Measurements from ENCODE around the gene C11orf91. TPM values are rescaled to one million over a fixed set of nuclear protein-coding genes. Genes with fewer than 3 reads are reported as not detected.
"Not testable (repeated sequence)": the region's sequence is repeated elsewhere in the genome, so short reads cannot be mapped to it uniquely, and the experiment has no call there.

C11orf91 gene
- total RNA-seq, 1 donor from 2014 or later: 0.75 TPM

DNA sequence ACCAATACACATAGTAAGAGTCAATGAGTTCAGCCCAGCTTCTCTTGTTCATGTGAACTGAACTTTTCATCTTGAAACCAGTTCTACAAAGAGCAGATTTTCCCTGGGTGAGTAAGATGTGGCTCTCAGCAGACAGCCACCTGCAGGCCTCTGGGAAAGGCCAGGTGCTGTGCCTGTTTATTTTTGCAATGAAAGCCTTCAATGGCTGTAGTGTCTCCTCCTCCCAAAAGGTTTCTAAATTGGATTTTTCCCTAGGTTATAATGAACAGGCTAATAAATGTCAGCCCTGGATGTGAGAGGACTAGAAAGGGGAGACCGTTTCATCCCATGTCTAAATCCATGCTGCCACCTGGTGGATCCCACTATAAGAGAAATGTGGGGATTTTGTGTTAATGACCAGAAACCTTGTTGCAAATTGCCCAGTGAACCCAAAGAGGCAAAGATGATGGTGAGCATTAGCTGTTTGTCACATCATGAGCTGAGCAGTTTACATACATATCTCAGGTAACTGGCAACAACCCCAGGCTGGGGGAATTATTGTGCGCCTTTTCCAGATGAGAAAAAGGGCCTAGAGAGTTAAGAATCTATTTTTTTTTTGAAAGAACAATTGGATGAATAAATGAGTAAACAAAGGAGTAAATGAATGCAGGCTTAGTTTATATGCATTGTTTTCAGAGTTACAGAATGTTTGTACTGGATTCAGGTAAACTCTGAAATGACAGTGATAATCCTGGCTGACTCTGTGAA, 12.7 kb downstream of the C11orf91 start:
- Mint-ChIP-seq H3K4me1 (ENCODE audit: unreplicated experiment) (peaks cover 54% of the 10 kb centered on the region), H3K27me3 (ENCODE audit: unreplicated experiment) (no peaks in the 10 kb centered on the region), H3K4me3 (ENCODE audit: unreplicated experiment) (no peak overlapping the region), H3K27ac (ENCODE audit: unreplicated experiment) (peak overlapping the region; percentile 59), H3K9me3 (ENCODE audit: unreplicated experiment) (peaks cover 3% of the 10 kb centered on the region), H3K36me3 (ENCODE audit: unreplicated experiment) (no peaks in the 10 kb centered on the region)
- peak; percentile 84 for DNase-seq (ENCODE audit: extremely low spot score, unreplicated experiment)
- peak; percentile 87 for TF ChIP-seq CTCF (IDR thresholded peaks at IDR 0.05)

DNA sequence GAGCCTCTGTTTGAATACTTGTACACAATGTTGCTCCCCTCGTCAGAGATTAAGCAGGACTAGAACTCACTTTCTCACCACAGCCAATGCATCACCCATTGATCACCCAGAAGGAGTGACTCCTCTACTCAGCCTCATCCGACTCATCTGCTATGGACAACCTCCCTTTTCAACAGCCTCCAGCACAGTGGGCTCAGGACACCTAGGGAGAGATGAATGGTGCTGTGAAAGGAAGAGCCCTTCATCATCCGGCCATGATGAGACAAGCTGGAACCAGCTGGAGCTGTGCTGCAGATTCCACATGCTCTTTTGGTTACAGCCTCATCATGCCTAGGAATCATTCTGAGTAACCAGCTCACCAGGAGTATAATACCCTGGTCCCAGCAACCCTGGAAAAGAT, 15.5 kb downstream of the C11orf91 start:
- Mint-ChIP-seq H3K9me3 (ENCODE audit: unreplicated experiment) (peaks cover 3% of the 10 kb centered on the region), H3K27ac (ENCODE audit: unreplicated experiment) (no peak overlapping the region), H3K4me1 (ENCODE audit: unreplicated experiment) (peaks cover 36% of the 10 kb centered on the region), H3K4me3 (ENCODE audit: unreplicated experiment) (no peak overlapping the region), H3K27me3 (ENCODE audit: unreplicated experiment) (no peaks in the 10 kb centered on the region), H3K36me3 (ENCODE audit: unreplicated experiment) (no peaks in the 10 kb centered on the region)
- TF ChIP-seq CTCF (IDR thresholded peaks at IDR 0.05): no peak
- no peak for DNase-seq (ENCODE audit: extremely low spot score, unreplicated experiment)

DNA sequence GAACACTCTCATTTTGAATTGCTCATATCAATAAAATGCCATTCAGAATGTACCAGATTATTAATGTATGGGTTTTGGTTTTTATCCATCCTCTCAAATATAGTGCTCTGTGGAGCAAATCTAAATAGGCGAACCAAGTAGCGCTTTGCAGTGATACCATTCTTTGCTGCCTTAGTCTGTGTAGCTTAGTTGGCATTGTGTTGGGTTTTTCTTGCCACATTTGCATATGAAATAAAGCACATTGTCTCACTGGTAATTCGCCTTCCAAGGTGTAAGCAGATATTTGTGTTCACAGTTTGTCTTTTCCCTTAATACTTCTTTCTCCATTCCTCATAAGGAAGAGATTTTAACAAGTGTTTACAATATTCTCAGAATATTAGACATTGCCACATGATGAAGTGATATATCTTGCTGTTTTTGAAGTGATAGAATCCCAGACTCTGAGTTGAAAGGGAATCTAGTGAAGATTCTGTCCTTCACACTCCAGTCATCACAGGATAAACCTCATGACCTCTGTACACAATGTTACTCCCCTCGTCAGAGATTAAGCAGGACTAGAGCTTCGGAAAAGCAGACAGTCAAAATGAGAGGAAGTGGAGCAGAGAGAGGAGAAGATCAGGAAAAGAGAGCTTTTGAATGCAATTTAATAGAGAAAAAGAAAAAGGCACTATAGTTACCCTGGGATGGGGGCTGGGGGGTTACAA, 16.5 kb downstream of the C11orf91 start:
- no peak for TF ChIP-seq CTCF (IDR thresholded peaks at IDR 0.05)
- H3K27ac Mint-ChIP-seq (ENCODE audit: unreplicated experiment): no peak overlapping the region
- no peak overlapping the region for H3K4me3 Mint-ChIP-seq (ENCODE audit: unreplicated experiment)
- peaks cover 9% of the 10 kb centered on the region for H3K9me3 Mint-ChIP-seq (ENCODE audit: unreplicated experiment)
- H3K4me1 Mint-ChIP-seq (ENCODE audit: unreplicated experiment): peaks cover 27% of the 10 kb centered on the region
- no peak for DNase-seq (ENCODE audit: extremely low spot score, unreplicated experiment)
- peaks cover 2% of the 10 kb centered on the region for H3K36me3 Mint-ChIP-seq (ENCODE audit: unreplicated experiment)
- H3K27me3 Mint-ChIP-seq (ENCODE audit: unreplicated experiment): no peaks in the 10 kb centered on the region

DNA sequence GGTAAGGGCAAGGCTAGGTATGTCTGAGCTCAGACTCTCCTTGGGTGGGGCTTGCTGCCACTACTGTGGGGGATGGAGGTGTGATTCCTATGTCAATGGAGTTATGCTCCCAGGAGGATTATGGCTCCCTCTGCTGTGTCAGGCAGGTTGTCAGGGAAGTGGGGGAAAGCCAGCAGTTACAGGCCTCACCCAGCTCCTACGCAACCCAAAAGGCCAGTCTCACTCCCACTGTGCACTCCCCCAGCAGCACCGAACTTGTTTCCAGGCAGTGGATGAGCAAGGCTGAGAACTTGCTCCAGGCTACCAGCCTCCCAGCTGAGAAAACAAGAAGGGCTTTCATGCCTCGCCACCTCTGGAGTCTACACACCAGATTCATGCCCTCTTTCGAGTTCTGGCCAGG, 18.2 kb downstream of the C11orf91 start:
- DNase-seq (ENCODE audit: extremely low spot score, unreplicated experiment): peak; percentile 88
- TF ChIP-seq CTCF (IDR thresholded peaks at IDR 0.05): peak; percentile 46
- H3K27me3 Mint-ChIP-seq (ENCODE audit: unreplicated experiment): no peaks in the 10 kb centered on the region
- H3K9me3 Mint-ChIP-seq (ENCODE audit: unreplicated experiment): peaks cover 17% of the 10 kb centered on the region
- H3K4me3 Mint-ChIP-seq (ENCODE audit: unreplicated experiment): no peak overlapping the region
- peaks cover 5% of the 10 kb centered on the region for H3K36me3 Mint-ChIP-seq (ENCODE audit: unreplicated experiment)
- H3K27ac Mint-ChIP-seq (ENCODE audit: unreplicated experiment): peak overlapping the region; percentile 82
- H3K4me1 Mint-ChIP-seq (ENCODE audit: unreplicated experiment): peaks cover 18% of the 10 kb centered on the region

- peaks cover 18% of the 10 kb centered on the region for H3K9me3 Mint-ChIP-seq (ENCODE audit: unreplicated experiment)
- H3K4me3 Mint-ChIP-seq (ENCODE audit: unreplicated experiment): no peak overlapping the region
- peak; percentile 78 for DNase-seq (ENCODE audit: extremely low spot score, unreplicated experiment)
- H3K27me3 Mint-ChIP-seq (ENCODE audit: unreplicated experiment): no peaks in the 10 kb centered on the region
- H3K4me1 Mint-ChIP-seq (ENCODE audit: unreplicated experiment): peaks cover 18% of the 10 kb centered on the region
- peak overlapping the region; percentile 82 for H3K27ac Mint-ChIP-seq (ENCODE audit: unreplicated experiment)
- H3K36me3 Mint-ChIP-seq (ENCODE audit: unreplicated experiment): peaks cover 9% of the 10 kb centered on the region
- TF ChIP-seq CTCF (IDR thresholded peaks at IDR 0.05): no peak
Observed at GRCh38 chr11:33682019-33682418, 18.6 kb downstream of the C11orf91 start.

DNA sequence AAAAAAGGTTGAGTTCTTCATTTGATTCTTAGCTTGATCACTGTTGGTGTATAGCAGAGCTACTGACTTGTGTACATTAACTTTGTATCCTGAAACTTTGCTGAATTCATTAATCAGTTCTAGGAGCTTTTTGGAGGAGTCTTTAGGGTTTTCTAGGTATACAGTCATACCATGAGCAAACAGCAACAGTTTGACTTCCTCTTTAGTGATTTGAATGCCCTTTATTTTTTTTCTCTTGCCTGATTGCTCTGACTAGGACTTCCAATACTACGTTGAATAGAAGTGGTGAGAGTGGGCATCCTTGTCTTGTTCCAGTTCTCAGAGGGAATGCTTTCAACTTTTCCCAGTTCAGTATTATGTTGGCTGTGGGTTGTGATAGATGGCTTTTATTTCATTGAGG, 22.0 kb downstream of the C11orf91 start:
- peaks cover 18% of the 10 kb centered on the region for H3K9me3 Mint-ChIP-seq (ENCODE audit: unreplicated experiment)
- H3K36me3 Mint-ChIP-seq (ENCODE audit: unreplicated experiment); H3K27me3 Mint-ChIP-seq (ENCODE audit: unreplicated experiment); DNase-seq (ENCODE audit: extremely low spot score, unreplicated experiment); H3K4me3 Mint-ChIP-seq (ENCODE audit: unreplicated experiment); H3K27ac Mint-ChIP-seq (ENCODE audit: unreplicated experiment): not testable (repeated sequence)
- peaks cover 17% of the 10 kb centered on the region for H3K4me1 Mint-ChIP-seq (ENCODE audit: unreplicated experiment)
